ENCODE measurements around the gene FRMPD2. TPM values are rescaled to one million over a fixed set of nuclear protein-coding genes. Genes with fewer than 3 reads are reported as not detected.

FRMPD2 gene
- total RNA-seq, 1 experiment from 2014 or later = 0.44 TPM

- Histone ChIP-seq H4K20me1 (ENCODE audit: control insufficient read depth, insufficient read depth, insufficient read length) (no peaks in the 10 kb centered on the region), H2BK12ac (ENCODE audit: insufficient read length, low read depth, low read length) (no peak overlapping the region), H3K4me2 (ENCODE audit: insufficient read depth, insufficient read length, low read length) (no peak overlapping the region), H2AK5ac (ENCODE audit: insufficient read length, low read length) (no peak overlapping the region), H4K8ac (replicated peaks; ENCODE audit: insufficient read length, low read depth, low read length) (no peak overlapping the region), H3K23me2 (ENCODE audit: insufficient read length, low read depth, low read length, poor library complexity, severe bottlenecking) (no peaks in the 10 kb centered on the region), H3K27ac (ENCODE audit: insufficient read length, low read depth, low read length) (no peak overlapping the region), H2AFZ (ENCODE audit: low read length) (no peak overlapping the region), H3K9ac (ENCODE audit: extremely low read depth, insufficient read length, low read length) (no peak overlapping the region), H2BK20ac (ENCODE audit: low read depth, low read length, poor library complexity, severe bottlenecking) (no peak overlapping the region), H3K14ac (ENCODE audit: insufficient read depth, low read length) (no peak overlapping the region), H3K4me1 (ENCODE audit: insufficient read depth, low read length) (no peaks in the 10 kb centered on the region), H3T11ph (ENCODE audit: low read length) (no peak overlapping the region), H2BK15ac (ENCODE audit: low read depth, low read length) (no peak overlapping the region), H4K91ac (ENCODE audit: insufficient read length, low read depth, low read length) (no peak overlapping the region), H3K79me2 (ENCODE audit: insufficient read depth, low read length) (no peaks in the 10 kb centered on the region), H3K23ac (ENCODE audit: insufficient read length, low read depth, low read length) (no peak overlapping the region), H3K9me3 (ENCODE audit: control insufficient read depth, low read depth, low read length) (peaks cover 8% of the 10 kb centered on the region), H3K56ac (ENCODE audit: insufficient read length, low read depth, low read length) (no peak overlapping the region), H2BK5ac (ENCODE audit: insufficient read length, low read length) (no peak overlapping the region), H4K5ac (ENCODE audit: insufficient read length, low read depth, low read length) (no peak overlapping the region), H3K27me3 (ENCODE audit: insufficient read depth, low read length) (no peaks in the 10 kb centered on the region), H3K18ac (ENCODE audit: insufficient read length, low read depth, low read length) (no peak overlapping the region), H2BK120ac (ENCODE audit: low read depth, low read length, poor library complexity, severe bottlenecking) (no peak overlapping the region), H3K4ac (ENCODE audit: low read depth, low read length) (no peak overlapping the region), H3K79me1 (ENCODE audit: insufficient read depth, low read depth, low read length, poor library complexity, severe bottlenecking) (no peaks in the 10 kb centered on the region)
- Mint-ChIP-seq H3K4me1 (peaks cover 5 to 7% of the 10 kb centered on the region in 2 experiments), H3K36me3 (ENCODE audit: insufficient read depth in 1 of 3, low read depth in 3 of 3) (peaks cover 2 to 5% (median 3%) of the 10 kb centered on the region in 3 experiments; a peak in 4 of 7 replicates), H3K27me3 (ENCODE audit: low read depth) (peaks cover 15% of the 10 kb centered on the region), H3K4me3 (no peak overlapping the region), H3K27ac (no peak overlapping the region), H3K9me3 (peaks cover 7 to 15% of the 10 kb centered on the region in 2 experiments)
- WGBS (ENCODE audit: extremely low coverage, insufficient read length, low lambda C conversion rate) = no CpG with 5 or more reads among the region's 7 CpGs
- no peak for TF ChIP-seq CTCF (conservative IDR thresholded peaks at IDR 0.05)
- DNase-seq = no peak
These were observed 14.2 kb upstream of the FRMPD2 start for GRCh38 chr10:48288661-48289060.

All from H9 (cell line).